ENCODE measurements around the gene IKBKE.
"Not testable (repeated sequence)": the region's sequence is repeated elsewhere in the genome, so short reads cannot be mapped to it uniquely, and the experiment has no call there.

IKBKE gene

DNA sequence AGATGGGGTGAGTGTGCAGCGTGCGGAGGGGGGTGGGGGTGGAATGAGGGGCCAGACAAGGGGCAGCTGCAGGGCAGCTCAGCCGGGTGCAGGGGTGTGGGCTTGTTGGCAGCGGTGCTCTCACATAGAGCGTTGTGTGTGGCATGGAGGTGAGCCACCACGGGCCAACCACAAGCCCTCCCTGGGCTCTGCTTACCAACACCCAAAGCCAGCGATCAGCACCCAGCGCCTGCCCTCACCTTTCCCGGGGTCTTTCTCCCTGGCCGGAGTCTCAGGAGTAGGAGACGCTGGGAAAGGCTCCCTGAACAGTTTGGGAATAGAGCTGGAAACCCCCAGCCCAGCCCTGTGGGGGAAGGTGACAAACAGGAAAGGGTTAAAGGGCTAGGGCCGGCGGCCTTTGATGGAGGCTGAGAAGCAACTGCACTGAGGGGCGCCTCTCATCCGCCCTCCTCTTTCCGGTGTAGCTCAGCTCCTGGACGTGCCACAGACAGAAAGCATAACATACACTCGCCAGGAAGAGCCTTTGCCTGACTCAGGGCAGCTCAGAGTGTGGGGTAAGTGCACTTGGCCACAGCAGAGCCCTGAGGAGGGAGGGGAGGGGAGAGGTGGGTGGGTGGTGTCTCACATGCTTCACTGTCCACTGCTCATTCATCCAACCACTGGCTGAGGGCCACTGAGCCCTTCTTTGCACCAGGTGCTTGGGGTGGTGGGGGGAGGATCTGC lies 577 bp downstream of the IKBKE start:
- Histone ChIP-seq H3K27ac (peak overlapping the region; percentile 3 to 93 (median 82)), H3K4me3 (peak overlapping the region; percentile 42 to 72 (median 61))

DNA sequence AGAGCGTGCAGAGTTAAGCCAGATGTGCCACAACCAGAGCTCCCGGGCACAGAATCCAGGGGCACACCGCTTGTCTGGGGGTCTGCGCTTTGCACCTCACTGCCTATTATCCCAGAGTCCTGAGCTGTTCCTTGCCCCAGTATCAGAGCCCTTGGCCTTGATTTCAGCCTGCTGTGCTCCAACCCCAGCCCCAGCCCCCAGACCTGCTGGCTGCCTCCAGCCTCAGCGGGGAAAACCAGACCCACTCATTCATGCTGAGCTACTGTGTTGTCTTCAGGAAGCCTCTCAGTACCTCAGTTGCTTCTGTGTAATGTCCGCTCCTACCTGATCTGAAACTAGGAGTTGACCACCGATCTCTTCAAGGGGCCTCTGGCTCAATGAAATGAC lies 1.1 kb downstream of the IKBKE start:
- peak overlapping the region; percentile 42 to 72 (median 61) for H3K4me3 ChIP-seq
- peak overlapping the region in 17 of 21 experiments; percentile 74 to 93 (median 84) for H3K27ac ChIP-seq

DNA sequence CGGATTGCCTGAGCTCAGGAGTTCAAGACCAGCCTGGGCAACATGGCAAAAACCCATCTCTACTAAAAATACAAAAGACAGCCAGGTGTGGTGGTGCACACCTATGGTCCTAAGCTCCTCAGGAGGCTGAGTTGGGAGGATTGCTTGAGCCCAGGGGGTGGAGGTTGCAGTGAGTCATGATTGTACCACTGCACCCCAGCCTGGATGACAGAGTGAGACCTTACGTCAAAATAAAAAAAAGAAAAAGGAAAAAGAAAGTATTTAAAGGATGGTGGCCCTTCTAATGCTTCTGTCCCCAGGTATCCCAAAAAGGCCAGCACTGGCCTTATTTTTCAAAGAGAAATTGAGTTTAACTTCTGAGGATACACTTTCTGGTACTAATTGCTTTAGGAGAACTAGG lies 1.7 kb downstream of the IKBKE start:
- H3K27ac ChIP-seq, result peak overlapping the region in 9 of 21 experiments; percentile 5 to 93 (median 84)

DNA sequence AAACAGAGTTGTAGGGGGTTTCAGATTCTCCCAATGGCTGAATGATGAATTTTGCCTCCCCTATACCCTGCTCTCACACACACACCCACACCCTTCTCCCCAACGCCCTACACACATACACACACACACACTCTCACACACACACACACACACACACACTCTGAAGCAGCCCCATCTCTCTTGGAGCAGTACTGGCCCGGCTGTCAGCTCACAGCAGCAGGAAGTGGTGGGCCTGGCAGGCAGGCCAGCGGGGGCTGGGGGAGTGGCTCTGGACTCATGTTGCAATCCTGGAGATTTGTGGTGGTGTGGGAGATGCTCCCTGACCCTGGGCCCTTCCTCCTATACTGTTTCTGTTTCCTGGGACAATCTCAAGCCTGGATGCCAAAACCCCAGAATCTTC lies 2.2 kb downstream of the IKBKE start:
- H3K27ac ChIP-seq, result peak overlapping the region in 9 of 21 experiments; percentile 5 to 93 (median 81)
- H3K4me3 ChIP-seq, result no peak overlapping the region

More for the DNA sequence above, 1.7 kb downstream of the IKBKE start:
- peak overlapping the region in 2 of 7 experiments; percentile 69 to 72 for H3K4me3 ChIP-seq

DNA sequence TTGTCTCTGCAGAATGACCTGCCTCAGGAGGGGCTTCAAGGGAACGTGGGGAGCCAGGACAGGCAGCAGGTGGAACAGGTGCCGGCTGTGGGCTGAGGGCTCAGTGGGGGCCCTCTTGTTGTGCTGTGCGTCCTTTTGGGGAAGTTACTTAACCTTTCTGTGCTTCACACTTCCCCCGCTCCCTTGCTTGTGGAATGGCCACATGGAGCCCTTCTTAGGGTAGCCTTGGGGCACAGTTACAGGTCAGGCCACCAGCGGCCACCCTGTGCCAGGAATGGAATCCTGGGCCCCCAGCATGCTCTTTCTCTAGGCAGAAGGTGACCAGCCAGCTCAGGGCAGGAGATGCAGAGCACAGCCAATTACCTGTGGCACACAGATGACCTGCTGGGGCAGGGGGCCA lies 2.6 kb downstream of the IKBKE start:
- no peak overlapping the region for H3K4me3 ChIP-seq
- H3K27ac ChIP-seq, result peak overlapping the region in 9 of 21 experiments; percentile 5 to 93 (median 43)

DNA sequence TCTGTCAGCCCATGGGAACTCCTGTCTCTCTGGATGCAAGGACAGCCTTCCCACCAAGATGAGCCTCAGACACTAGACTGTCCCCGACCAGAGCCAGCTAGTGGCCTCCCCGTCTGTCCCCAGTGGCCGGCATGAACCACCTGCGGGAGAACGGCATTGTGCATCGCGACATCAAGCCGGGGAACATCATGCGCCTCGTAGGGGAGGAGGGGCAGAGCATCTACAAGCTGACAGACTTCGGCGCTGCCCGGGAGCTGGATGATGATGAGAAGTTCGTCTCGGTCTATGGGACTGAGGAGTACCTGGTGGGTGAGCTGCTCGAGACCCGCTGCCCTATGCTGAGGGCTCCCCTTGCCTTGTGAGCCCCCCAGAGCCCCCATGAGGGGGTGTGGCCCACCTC lies 5.8 kb downstream of the IKBKE start:
- no peak overlapping the region for H3K4me3 ChIP-seq
- H3K27ac ChIP-seq, result no peak overlapping the region

DNA sequence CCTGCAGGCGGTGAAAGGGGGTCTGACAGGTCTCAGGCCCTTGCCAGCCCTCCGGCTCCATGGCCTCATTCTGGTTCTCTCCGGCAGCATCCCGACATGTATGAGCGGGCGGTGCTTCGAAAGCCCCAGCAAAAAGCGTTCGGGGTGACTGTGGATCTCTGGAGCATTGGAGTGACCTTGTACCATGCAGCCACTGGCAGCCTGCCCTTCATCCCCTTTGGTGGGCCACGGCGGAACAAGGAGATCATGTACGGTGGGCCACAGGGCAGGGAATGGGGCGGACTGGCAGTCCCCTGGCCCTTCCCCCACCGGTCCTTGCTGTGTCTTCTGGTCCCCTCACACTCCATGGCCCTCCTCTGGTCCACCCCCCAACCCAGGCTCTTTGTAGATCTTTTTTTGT lies 6.3 kb downstream of the IKBKE start:
- Histone ChIP-seq H3K27ac (peak overlapping the region in 1 of 21 experiments; percentile 61), H3K4me3 (no peak overlapping the region)

DNA sequence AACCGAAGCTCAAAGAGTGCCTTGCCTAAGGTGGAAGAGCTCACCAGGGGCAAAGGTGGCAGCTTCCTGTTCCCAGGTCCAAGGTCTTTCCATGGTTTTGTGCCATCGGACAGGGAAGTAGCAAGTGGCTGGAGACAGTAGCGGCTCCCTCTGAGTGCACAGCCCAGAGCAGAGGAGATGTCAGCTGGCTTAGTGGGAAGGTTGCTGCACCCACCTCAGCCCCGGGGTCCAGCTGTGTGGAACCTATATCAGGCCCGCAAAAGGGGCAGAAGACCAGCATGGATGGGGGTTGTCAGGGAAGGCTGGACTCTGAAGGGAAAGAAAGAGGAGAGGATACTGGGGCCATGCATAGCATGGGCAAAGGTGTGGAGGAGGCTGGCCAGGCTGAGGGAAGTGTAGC lies 6.8 kb downstream of the IKBKE start:
- H3K4me3 ChIP-seq, result no peak overlapping the region
- peak overlapping the region in 6 of 21 experiments; percentile 6 to 61 (median 46) for H3K27ac ChIP-seq

DNA sequence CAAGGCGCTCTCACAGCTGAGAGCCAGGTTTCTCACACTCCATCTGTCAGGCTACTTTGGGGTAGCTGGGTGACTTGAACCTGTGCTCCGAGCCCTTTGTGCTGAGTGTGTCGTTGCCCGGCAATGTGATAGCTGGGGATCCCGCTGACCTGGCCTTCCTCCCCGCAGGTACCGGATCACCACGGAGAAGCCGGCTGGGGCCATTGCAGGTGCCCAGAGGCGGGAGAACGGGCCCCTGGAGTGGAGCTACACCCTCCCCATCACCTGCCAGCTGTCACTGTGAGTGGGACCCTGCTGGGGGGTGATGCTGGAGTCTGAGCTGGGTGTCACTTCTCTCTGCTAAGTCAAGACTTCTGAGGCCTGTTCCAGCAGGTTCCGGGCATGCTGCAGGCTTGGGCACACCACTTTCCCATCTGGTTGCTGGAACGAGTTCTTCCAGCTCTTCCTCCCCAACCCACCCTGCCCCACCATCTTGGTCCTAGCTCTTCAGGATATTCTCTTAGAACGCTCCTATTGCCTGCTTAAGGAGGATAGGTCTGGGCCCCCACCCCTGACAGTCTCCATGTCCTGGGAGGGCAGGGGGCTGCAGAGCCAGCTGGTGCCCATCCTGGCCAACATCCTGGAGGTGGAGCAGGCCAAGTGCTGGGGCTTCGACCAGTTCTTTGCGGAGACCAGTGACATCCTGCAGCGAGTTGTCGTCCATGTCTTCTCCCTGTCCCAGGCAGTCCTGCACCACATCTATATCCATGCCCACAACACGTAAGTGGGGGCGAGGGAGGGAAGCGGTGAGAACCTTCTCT lies 7.5 kb downstream of the IKBKE start:
- Histone ChIP-seq H3K4me3 (no peak overlapping the region), H3K27ac (peak overlapping the region in 8 of 21 experiments; percentile 6 to 61 (median 36))

DNA sequence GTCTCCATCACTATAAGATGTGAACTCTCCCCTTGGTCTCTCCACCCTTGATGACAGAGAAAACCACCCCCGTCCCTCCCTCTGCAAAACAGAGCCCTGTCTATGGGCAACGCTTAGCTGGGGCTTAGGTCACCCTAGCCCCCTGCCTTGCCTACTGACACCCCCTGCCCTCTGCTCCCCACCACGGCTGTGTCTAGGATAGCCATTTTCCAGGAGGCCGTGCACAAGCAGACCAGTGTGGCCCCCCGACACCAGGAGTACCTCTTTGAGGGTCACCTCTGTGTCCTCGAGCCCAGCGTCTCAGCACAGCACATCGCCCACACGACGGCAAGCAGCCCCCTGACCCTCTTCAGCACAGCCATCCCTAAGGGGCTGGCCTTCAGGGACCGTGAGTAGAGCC lies 8.5 kb downstream of the IKBKE start:
- no peak overlapping the region for H3K4me3 ChIP-seq
- peak overlapping the region in 4 of 21 experiments; percentile 2 to 23 (median 16) for H3K27ac ChIP-seq

DNA sequence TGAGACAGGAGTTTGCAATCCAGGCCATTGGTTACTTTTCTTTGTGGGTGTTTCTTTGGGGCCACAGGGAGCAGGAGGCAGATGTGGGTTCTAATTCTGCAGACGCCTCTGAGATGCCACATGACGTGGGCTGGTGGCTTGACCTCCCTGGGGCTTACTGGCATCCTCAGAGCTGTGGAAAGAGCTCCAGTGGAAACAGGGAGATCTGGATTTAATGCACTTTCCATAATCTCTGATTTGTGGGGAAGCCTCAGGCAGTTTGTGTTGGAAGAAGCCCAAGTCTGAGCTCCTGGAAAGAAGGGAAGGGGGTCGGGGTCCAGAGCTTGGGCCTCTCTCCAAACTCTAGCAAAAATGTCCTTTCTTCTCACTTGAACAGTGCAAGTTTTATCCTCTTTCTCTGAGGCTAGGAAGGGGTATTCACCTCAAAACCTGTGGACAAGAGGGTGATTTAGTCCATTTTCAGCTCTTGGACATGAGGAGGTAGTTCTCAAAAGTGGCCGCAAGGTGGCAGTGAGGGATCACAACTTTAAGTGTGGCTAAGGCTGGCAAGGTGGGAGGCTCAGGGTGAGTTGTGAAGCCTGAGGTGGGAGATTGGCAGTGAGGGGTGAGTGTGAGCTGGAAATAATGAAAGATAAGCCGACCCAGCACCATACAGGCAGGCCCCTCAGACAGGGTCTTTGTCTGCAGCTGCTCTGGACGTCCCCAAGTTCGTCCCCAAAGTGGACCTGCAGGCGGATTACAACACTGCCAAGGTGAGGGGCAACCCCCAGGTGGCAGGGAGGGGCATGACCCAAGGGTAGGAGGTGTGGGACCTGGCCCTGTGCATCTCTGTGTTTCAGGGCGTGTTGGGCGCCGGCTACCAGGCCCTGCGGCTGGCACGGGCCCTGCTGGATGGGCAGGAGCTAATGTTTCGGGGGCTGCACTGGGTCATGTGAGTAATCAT lies 9.2 kb downstream of the IKBKE start:
- H3K4me3 ChIP-seq, result no peak overlapping the region
- H3K27ac ChIP-seq, result peak overlapping the region in 4 of 21 experiments; percentile 2 to 31 (median 16)

DNA sequence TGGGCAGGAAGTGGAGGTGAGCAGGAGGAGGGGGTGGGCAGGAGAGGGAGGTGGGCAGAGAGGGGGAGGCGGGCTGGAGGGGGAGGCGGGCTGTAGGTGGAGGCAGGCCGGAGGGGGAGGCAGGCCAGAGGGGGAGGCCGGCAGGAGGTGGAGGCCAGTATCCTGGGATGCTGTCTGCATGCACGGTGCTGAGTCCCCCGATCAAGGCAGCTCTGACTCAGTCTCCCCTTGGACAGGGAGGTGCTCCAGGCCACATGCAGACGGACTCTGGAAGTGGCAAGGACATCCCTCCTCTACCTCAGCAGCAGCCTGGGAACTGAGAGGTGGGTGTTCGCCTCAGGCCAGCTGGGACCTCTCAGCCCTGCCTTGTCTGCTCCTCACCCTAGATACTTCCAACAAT lies 9.9 kb downstream of the IKBKE start:
- peak overlapping the region in 2 of 21 experiments; percentile 9 to 27 for H3K27ac ChIP-seq

DNA sequence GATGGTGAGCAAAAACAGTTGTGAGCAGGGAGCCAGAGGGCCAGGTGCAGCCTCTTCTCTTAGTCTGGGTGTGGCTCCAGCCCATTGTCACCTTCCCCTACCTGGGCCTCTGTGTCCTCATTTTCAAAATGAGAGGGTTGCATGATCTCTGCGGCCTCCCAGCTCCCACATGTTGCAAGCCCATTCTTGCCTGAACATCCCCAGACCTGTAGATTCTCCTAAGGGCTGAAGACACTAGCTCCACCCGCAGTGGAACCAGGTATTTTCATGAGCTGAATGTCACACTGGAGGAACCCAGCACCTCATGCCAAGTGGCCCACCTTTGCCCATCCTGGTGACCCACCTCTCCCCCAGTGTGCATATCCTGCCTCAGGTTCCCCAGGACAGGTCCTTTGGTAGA lies 12.3 kb downstream of the IKBKE start:
- Histone ChIP-seq H3K4me3 (no peak overlapping the region), H3K27ac (peak overlapping the region in 4 of 21 experiments; percentile 23 to 63 (median 38))

More for the DNA sequence above, 9.9 kb downstream of the IKBKE start:
- no peak overlapping the region for H3K4me3 ChIP-seq

DNA sequence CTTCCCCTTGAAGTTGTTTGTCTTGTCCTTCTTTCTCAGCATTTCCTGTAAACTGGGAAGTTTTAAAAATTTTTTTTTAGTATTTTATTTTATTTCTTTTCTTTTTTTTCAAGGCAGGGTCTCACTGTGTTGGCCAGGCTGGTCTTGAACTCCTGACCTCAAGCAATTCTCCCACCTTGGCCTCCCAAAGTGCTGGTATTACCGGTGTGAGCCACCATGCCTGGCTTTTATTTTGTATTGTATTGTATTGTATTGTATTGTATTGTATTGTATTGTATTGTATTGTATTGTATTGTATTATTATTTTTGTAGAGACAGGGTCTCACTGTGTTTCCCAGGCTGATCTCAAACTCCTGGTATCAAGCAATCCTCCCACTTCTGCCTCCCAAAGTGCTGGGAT lies 13.6 kb downstream of the IKBKE start:
- H3K4me3 ChIP-seq, H3K27ac ChIP-seq: not testable (repeated sequence)

DNA sequence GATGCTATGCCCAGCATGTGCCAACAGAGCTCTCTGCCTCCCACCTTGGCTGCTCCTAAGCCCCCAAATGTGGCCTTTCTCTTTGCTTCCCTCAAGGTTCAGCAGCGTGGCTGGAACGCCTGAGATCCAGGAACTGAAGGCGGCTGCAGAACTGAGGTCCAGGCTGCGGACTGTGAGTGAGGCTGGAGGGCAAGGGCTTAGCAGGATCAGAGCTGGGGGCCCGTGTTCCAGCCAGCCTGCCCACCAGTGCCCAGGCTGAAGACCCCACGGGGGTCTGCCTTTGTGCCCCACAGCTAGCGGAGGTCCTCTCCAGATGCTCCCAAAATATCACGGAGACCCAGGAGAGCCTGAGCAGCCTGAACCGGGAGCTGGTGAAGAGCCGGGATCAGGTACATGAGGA lies 14.6 kb downstream of the IKBKE start:
- no peak overlapping the region for H3K4me3 ChIP-seq
- H3K27ac ChIP-seq, result no peak overlapping the region

DNA sequence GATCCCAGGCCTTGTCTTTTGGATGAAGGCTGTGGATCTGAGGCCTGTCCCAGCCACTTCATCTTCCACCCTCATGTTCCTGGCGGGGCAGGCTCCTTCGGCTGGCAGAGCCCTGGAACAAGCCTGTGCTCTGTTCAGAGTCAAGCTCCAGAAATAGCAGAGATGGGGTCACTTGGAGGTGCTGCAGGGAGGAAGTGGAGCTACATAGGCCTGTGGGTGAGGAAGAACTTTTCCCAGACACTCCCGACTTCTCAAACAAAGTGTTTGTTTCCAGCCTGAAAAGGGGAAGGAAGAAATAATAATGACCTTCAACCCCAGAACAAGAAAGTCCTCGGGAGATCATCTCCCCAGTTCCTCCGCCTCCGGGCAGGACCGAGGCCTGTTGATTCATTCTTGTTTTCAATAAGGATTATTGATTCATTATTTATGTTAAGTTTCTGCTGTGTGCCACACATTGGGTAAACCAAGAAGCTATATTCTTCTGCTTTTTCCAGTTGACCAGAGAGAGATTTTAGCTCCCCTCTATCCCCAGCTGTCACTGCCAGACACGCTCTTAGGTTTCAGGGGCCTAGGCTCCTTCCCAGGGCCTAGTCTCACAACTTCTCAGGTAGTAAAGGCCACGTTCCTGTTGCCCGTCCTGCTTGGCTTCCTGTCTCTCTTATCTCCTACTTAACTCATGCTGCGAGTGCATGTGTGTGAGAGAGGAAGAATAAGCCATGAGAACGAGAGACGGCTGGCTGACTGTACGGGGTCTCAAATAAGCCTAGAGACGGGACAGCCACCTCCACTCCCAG lies 16.9 kb downstream of the IKBKE start:
- H3K27ac ChIP-seq, result peak overlapping the region in 2 of 21 experiments; percentile 5 to 29
- H3K4me3 ChIP-seq, result no peak overlapping the region

DNA sequence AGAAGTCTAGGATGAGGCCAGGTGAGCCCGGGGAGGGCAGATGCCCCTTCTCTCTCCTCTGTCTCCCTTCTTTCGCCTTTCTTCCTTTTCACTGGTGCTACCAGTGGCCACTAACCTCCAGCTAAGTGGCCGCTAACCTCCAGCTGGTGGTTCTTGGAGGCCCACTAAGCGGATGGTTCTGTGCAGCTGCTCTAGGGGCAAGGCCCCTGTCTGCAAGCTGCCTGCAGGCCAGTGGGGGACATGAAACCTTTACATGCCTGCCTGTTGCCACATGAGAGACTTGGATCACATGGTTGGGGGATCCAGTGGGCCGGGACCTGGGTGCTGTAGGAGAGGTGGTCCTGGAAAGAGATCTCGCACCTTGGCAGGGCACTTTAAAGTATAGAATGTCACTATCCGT lies 17.7 kb downstream of the IKBKE start:
- Histone ChIP-seq H3K27ac (peak overlapping the region in 1 of 21 experiments; percentile 5), H3K4me3 (no peak overlapping the region)

DNA sequence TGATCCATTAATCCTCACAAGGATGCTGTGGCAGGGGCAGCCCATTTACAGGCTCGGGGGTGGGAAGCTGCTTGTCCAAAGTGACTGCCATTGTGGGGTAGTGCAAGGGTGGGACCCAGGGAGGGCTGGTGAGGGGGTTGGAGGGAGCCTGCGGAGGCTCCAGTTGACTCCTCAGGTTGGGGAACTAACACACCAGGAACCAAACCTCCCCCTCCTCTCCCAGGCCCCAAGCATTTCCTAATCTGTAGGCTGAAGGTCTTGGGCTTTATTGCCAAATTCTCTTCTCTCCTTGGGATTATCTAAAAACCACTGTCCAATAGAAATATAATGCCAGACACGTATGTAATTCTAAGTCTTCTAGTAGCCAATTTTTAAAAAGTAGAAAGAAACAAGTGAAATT lies 18.2 kb downstream of the IKBKE start:
- Histone ChIP-seq H3K4me3 (no peak overlapping the region), H3K27ac (no peak overlapping the region)
